ENCODE measurements around the gene HDAC7.
"Not testable (repeated sequence)": the region's sequence is repeated elsewhere in the genome, so short reads cannot be mapped to it uniquely, and the experiment has no call there.

Gene HDAC7

DNA sequence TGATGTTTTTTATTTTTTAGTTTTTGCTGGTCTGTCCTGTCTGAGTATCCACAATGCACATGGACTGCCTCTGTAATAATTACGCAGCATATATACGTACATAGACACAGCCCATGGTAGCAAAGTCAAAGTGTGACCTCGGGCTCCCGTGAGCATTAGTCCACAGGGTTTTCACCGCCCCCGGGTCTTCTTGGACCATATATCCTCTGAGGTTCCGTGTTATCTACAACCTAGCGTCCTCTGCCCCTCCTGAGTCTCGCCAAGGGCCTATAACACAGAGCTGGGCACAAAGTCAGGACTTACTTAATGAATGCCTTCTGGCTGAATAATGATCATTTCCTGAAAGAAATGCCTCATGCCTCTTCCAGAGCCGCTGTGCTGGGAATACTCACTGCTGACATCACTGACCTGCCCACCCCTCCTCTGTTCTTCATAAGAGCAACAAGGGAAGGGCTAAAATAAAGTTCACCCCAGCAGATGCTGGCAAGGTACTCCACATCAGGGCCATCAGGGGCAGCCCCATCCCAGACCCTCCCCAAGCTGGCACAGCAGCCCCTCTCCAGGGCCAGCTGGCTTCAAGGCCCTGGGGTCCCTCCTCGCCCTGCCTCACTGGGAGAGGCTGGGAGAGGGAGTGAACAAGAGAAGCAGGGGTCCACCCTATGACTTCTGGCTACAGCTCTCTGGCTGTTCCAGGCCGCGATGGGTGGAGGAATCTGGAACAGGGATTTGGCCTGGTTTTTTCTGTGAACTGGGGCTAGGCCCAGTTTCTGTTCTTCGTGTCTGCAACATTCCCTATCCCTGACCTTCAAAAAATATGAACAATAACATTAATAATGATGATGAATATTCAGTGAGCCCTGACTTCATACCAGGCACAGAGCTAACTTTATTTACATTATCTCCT is 7.9 kb downstream of the HDAC7 start:
- FAIRE-seq: no peak

DNA sequence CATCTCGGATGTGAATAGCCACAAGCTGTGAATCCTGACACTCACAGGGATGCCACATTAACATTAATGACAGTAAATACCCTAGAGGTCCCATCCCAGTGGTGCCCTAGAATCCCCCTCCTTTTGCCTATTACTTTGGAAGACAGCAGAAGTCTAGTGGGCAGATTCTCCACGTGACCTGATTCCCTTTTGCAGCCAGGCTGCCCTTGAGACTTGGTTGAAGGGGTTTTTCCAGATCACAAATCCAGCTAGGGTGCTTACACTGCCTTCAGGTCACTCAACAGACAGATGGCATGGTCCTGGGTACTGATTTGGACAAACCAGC is 8.7 kb downstream of the HDAC7 start:
- FAIRE-seq: no peak

DNA sequence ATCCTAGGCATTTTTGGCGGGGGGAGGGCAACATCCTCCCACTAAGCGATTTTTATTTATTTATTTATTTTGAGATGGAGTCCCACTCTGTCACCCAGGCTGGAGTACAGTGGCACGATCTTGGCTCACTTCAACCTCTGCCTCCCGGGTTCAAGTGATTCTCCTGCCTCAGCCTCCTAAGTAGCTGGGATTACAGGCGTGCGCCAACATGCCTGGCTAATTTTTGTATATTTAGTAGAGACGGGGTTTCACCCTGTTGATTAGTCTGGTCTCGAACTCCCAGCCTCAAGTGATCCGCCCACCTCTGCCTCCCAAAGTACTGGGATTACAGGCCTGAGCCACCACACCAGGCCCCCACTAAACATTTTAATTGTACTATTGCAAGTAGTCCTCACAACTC is 10.2 kb downstream of the HDAC7 start:
- FAIRE-seq: not testable (repeated sequence)

DNA sequence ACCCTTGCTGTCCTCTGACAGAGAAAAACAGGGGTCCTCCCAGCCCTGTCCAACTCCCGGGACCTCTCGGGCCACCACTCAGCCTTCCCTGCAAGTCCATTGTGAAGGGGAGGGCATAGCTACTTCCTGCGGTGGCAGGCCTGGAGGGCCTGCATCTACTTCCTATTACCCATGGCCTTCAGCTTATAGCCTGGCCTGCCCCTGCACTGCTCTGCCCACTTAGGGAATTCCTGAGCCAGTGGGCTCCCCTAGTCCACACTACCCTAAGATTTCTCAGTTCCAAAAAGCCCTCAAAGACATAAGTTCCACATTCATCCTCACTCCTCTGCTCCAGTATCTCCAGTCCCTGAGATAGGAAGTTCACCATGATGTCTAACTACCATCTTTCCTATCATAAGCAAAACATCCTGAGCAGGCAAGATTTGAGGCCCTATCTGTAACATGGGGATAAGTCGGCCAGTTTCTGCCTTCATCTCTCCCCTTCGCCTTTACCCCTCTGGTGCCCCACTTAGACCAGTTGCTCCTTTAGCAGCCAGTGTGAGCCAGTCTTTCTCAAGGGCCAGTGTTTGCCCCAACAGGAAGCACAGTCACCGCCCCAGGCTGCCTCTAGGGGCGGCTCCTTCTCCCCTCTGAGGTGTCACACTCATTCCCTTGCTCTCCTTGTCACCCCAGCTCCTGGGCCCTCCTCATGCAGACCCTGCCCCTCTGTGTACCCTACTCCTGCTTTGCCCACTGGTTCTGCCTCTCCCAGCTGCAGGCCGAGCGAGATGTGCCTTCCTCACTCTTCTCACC is 10.9 kb downstream of the HDAC7 start:
- FAIRE-seq: no peak

DNA sequence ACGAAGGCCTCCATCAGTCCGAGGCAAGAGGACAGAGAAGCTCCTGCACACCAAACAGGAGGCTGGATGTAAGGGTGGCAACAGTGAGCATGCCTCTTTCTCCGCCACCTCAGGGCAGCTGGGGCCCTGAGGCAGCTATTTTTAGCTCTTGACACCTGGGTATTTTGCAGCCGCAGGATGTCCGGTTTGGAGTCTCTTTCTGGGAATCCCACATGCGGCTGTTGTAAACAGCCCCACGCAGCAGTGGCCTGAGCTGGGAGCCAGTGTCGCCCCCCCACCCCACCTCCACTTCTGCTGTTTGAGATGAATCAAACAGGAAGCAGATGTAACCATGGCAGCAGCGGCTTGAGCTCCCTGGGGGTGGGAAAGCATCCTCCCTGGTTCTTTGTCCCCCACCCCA is 11.7 kb downstream of the HDAC7 start:
- no peak for FAIRE-seq

DNA sequence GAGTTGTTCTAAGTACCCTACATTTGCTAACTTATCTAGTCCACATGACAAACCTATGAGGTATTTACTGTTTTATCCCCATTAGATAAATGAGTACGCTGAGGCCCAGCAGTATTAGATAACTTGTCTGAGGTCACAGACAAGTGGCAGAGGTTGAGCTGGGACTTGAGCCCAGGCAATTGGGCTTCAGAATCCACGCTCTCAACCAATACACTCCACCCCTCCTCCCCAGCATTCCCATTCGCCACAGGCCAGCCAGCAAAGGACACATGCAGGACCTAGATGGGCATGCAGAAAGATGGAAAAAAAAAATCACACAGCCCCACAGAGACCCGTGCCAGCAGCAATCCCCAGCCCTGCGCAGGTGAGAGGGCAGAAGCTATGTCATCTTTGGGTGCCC is 12.4 kb downstream of the HDAC7 start:
- no peak for FAIRE-seq

DNA sequence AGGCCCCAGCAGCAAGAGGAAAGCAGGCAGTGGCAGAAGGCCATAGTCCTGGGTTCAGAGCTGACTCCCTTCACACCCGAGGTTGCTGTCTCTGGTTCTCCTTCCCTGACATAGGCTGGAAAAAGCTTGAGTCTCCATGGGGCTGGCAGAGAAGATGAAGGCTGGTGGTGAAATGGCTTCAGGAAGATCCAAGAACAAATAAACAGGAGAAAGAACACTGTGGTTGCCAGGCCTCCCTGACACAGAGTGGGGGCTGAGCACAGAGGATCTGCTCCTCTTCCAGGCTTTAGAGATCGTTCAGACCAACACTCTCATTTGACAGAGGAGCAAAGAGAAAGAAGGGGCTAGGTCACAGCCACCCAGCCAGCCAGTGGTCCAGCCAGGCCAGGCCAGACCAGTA is 14.3 kb downstream of the HDAC7 start:
- no peak for FAIRE-seq

DNA sequence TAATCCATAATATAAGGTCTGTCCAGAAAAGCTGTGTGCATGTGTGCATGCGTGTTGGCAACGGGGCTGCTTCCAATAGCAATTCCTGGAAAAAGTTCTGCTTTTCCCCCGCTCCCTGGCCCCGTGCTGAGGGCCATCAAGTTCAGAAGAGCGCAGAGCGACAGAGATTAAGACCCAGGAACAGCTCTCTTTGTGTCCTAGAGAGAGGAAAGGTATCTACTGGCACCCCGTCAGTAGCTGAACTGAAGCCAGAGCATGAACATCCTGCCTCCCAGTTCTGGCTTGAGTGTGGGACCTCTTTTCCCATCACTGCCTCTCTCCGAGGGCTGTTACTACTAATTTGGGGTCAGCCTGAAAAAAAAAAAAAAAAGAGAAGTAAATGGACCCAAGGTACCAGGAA is 15.5 kb downstream of the HDAC7 start:
- no peak for FAIRE-seq

DNA sequence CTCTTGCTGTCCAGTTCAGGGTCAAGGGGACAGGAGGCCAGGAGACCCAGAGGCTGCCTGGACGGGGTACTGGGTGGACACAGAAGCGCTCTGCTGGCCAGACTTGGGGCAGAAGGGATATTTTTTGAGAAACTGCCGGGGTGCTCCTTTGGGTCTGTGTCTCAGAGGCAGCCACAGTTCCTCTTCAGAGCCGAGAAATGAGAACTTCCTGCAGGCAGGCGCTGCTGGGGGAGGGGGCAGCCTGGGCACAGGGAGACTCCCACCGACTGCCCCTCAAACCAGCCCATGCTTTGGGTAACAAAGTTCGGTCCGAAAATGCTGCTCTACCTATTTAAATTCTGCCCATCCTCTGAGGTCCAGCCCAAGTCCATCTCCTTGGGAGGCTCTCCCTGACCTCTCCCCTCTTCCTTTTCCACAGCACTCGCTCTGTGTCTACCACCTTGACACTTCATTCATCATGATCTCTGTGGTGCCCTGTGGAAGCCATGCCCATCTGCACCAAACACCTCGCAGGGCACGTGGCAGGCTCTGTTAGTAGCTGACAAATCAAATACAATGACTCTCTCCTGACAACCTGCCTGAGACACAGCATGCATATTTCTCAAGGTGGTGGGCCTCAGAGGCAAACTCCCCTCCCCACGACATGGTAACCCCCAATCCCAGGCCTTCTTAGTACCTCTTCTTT is 16.4 kb downstream of the HDAC7 start:
- no peak for FAIRE-seq

DNA sequence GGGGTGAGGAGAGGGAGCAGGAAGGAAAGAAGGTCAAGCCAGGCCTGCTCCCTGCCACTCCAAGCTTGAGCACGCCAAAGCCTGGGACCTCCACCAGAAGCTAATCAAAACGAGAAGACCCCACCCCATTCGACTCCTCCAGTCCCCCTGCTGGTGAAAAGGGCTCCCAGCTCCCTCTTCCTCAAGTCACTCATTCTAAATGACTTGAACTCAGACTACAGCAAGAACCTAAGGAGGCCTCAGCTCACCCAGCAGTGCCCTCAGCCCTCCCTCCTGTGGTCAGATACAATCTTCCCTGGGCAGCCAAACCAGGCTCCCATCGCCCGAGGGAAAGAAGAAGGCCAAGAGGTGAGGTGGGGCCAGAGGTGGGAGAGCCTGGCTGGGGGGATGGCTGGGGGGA is 17.4 kb downstream of the HDAC7 start:
- FAIRE-seq: no peak

DNA sequence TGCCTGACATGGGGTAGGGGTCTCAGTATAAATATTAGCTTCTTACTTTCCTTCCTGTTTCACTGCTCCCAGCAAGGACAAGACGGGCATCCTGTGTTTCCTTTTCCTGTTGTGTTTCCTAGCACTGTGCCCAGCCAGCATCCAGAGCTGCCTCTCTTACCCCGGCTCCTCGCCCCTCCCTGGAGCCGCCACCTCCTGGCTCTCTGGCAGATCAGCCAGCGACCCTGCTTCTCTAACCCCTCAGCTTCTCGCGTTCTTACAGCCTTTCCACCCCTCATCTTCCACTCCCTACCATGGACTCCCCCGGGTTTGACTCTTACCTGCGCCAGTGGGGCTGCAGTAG is 17.8 kb downstream of the HDAC7 start:
- FAIRE-seq: no peak

DNA sequence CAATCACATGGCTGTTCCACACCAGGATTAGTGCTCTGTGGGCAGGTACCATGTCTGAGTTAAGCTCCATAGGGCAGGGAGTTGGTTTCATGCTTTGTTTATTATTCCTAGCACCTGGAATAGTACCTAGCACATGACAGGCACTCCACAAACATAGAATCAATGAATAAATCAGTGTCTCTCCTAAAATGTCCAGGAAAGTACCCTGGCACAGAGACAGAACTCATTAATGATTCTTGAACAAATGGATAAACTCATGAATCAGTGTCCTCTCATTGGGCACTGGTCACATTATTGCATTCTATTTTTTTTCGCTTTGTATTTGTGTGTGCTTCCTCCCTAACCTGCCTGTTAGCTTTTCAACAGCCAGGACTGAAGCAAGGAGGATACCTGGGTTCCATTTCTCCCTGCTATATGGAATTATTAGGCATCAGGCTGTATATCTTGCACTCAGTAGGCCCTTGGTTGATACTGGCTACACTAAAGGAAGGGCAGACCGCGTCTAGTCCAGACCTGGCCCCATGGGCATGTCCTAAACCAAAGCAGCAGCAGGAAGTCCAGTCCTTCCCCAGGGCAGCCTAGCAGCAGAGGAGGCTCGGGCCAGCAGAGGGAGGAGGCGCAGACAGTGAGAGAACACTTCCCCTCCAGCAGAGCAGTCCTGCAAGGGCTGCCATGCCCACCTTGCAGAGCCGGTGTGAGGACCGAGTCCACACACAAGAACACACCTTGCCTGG is 18.4 kb downstream of the HDAC7 start:
- FAIRE-seq: no peak

DNA sequence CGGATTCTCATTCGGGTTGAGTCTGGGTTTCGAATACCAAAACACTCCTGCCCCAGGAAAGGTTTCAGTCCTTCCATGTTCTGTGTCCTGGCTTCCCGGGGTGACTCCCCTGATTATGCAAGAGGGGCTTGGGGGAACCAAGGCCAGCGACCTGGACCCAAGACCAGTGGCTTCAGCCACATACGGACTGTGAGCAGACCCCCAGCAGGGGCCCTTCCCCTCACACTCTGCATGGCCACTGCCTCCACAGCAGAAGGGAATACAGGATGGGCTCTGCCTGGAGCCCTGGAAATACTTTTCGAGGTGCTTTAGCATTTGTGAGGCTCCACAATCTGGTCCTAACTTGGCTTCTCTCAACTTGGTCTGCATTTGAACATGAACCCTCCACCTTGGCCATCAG is 19.1 kb downstream of the HDAC7 start:
- FAIRE-seq: no peak

DNA sequence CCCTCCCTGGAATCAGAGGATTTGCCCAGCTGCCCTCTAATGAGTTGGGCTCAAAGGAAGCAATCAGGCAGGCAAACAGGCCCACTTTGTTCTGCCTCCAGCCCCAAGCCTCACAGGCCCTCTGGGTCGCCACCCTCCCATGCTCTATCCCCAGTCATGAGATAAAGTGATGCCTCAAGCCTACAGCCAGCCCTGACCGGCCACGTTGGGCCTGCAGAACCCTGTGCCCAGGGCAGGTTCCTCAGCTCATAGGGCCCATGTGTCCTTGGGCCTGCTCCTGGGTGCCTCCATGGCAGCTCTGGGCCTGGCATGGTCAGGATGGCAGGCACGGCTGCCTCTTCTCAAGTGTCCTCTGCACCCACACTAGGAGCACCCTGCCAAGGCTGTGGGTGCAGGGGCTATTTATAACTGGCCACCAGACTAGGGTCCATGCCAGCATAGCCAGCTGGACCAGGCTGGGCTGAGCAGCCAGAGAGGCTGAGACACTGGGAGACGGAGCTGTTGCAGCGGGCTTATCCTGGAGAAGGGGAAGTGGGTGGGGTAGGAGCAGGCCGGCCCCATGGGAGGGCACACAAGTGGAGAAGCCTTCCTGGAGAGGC is 20.2 kb downstream of the HDAC7 start:
- FAIRE-seq: no peak

DNA sequence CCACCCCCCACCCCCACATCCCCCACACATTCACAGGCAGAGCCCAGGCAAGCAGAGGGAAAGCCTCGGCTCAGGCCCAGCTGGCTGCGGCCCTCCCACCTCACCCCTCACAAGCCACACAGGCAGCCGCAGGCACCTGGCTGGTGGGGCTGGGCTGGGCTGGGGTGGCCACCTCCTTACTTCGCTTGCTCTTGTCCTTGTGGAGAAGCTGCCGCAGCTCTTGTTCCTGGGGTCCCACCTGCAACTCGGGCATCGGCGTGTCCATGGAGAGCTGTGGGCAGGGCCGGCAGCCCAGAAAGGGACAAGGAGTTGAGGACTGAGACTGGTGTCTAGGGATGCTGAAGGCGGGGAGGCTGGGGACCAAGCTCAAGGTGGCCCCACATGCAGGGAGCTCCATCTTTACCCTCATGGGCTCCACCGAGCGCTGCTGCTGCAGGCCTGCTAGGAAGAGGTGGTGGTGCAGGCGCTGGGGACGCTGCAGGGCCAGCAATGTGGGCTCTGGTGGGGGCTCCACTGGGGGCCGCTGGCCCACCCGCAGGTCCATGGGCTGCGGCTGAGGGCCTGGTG is 21.2 kb downstream of the HDAC7 start:
- FAIRE-seq: no peak

DNA sequence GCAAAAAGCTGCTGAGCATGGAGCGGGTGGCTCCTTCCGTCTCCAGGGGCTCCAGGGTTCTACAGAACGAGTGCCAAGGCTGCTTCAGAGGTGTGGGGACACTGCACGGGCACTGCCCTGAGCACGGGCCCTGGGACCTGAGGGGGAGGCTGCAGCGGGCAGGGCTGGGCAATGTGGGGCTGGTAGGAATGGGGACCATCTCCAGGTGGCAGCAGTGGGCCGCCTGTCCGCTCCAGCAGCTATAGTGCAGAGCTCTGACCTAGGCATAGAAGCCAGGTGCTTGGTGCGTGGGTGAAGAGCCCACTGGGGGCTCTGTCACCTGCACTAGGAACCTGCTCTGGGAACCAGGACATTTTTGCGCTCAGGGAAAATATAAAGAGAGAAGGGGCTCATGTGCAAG is 22.3 kb downstream of the HDAC7 start:
- FAIRE-seq: no peak

DNA sequence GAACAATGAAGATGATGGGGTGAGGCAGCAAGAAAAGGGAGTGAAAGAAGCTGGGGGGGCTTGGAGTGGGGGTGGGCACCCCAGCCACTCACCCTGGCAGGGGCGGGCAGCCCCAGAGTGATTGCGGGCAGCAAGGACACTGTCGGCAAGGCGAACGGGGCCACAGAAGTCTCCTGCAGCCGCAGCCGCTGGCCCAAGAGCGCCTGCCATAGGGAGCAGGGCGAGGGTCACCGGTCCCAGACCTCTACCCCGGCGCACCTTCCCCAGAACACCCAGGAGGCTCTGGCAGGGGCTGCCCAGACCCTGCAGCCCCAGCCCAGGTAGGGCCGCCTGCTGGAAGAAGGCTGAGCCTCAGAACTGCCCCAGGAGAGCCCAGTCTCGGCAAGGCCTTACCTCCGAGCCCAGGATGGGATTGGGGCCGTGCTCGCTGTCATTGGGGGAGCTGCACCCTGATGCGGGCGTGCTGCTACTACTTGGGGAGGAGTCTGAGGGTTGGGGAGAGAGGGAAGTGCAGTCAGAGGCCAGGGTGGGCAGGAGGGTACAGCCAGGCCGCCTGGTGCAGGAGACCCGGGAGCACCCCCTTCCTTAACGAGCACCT is 23.8 kb downstream of the HDAC7 start:
- FAIRE-seq: no peak

DNA sequence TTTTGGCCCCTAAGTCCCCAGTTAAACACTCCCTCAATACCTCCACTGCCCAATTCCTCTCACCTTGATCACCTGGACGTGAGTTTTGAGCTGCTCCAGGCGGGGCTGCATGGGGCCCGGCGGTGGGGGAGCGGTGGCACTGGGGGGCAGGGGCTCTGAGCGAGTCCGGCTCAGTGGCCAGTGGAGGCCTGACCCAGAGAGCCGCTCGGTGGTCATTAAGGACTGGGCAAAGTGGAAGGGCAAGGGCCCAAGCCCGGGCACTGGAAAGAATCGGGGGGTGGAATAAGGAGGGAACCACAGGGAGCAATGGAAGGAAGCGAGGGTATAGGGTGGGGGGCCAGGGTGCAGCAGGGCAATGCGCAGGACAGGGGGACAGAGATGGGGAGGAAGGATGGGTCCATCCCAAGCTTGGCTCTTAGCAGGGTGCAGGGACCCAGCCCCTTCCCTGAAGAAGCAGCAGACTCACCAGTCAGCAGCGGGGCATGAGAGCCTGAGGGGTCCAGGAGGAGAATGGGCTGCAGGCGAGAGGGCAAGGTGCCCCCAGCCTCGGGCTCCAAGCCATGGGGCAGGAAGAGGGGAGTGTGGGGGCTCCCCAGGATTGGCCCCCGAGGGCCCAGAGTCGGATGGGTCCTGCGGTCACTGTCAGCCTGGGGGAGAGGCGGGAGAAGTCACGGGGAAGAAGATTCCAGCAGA is 24.4 kb downstream of the HDAC7 start:
- FAIRE-seq: no peak

DNA sequence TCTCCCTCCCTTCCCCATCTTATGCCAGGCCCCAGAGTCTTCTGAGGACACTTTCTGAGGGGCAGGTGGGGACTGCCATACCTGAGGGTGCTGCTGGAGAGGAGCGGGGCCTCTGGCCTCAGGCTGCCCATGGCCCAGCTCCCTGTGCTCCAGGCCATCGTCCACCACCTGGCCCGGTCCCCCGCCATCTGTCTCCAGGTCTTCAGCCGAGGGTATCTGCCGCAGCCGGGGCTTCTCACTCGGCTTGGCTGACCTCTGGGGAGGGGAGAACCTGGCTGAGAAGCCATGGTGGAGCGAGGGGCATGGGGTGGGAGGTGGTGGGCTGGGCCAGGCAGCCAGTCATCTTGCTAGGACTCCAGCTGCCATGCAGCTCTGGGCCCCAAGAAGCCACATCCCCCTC is 25.0 kb downstream of the HDAC7 start:
- FAIRE-seq: no peak

DNA sequence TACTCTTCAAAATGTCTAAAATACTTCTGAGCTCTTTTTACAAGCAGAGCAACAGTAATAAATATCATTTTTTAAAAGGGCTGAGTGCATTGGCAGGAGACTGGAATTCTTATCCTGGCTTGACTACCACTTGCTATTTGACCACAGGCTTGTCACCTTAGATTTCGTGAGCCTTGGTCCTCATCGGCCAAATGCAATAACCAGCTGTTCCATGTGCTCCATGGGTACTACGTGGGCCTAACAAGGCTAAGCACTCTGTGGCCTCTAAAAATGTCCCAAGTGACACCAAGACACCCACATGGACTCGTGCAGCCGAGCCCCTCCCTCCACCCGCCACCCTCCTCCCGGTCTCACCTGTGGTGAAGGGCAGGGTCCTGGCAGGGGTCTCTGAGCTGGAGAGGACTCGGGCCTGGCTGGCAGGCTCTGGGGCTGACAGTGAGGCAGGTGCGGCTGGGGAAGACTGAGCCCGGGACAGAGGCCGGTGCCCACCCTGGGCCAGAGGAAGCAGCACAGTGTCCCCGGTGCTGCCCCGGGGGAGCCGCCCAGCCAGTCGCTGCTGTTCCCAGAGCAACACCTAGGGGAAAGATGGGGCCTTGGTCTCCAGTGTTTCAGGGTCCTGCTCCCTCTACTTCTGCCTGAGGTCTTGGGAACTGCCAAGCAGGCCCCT is 26.6 kb downstream of the HDAC7 start:
- no peak for FAIRE-seq

DNA sequence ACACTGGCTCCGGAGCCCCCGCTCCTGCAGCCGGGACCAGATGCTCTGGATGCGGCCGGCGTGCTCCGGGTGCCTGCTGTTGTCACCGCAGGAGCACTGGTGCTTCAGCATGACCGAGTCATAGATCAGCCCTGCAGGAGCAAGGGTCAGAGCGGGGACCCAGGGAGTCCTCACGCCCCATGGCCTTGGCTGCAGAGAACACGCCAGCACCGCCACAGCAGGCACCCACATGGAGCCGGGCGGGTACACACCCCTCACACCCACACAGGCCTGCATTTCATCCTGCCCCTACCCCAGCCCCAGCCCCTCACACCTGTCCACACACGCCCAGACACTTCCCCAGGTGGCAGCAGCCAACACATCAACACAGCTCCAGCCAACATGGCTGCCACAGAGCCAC is 27.8 kb downstream of the HDAC7 start:
- FAIRE-seq: no peak
